HEK293 (cell line): Measurements from ENCODE around the gene SRL.
A peak's percentile ranks its signal among the peaks of the same experiment; 100 is the strongest.

Experiments used
- CTCF ChIA-PET: fragments of 350-600 bp; formaldehyde crosslinking; extraction: SDS; loops from one replicate; lab custom pipeline; 2021; ENCODE audit warnings: antibody characterized with exemption; lab: Yijun Ruan, JAX
- POLR2A ChIA-PET: fragments of 300-600 bp; formaldehyde crosslinking; extraction: SDS; loops from one replicate; lab custom pipeline; 2020; ENCODE audit warnings: antibody characterized with exemption, inconsistent platforms; lab: Yijun Ruan, JAX
- H3K27ac ChIP-seq: fragments of 200-500 bp; sonication (Bioruptor generic); 2 replicates; pipeline ENCODE4 v1.5.1; 2014; ENCODE audit warnings: low read depth, low read length, control low read depth, inconsistent platforms; ENCODE audit errors: extremely low read depth
- H3K36me3 ChIP-seq, 2 experiments: fragments of 200-500 bp in 1 of 2; sonication (Bioruptor generic) in 1 of 2; 1 replicate in 1 of 2; 2 replicates in 1 of 2; pipeline ENCODE4 v1.5.1; 2014 to 2017; ENCODE audit warnings: inconsistent platforms in 2 of 2, low read length in 2 of 2; ENCODE audit not compliant: control insufficient read depth in 2 of 2, insufficient read depth in 1 of 2
- H3K4me1 ChIP-seq: fragments of 200-500 bp; sonication (Bioruptor generic); 2 replicates; pipeline ENCODE4 v1.5.1; 2014; ENCODE audit warnings: mild to moderate bottlenecking, low read length, inconsistent platforms; ENCODE audit not compliant: control insufficient read depth, insufficient read depth
- H3K4me3 ChIP-seq: 2 replicates; pipeline ENCODE4 v1.5.1; 2011; ENCODE audit warnings: low read depth, mild to moderate bottlenecking, control low read depth, low read length, moderate library complexity
- H3K9me3 ChIP-seq: fragments of 200-500 bp; sonication (Bioruptor generic); 2 replicates; pipeline ENCODE4 v1.5.1; 2014; ENCODE audit warnings: low read depth, low read length, inconsistent platforms; ENCODE audit not compliant: control insufficient read depth, insufficient read depth
- EGR2 ChIP-seq: fragments of 450-650 bp; formaldehyde crosslinking; IDR thresholded peaks from 2 replicates; pipeline ENCODE4 v1.5.1; 2016; ENCODE audit warnings: low read depth, missing biosample characterization, missing genetic modification characterization
- GLI2 ChIP-seq: fragments of 450-650 bp; formaldehyde crosslinking; IDR thresholded peaks from 2 replicates; pipeline ENCODE4; 2017; ENCODE audit warnings: missing biosample characterization, missing genetic modification characterization, low read depth, borderline replicate concordance
- HOXA7 ChIP-seq: sonication (generic); formaldehyde crosslinking; IDR thresholded peaks from 2 replicates; pipeline ENCODE4 v1.8.1; 2022; ENCODE audit warnings: missing genetic modification reagents, borderline replicate concordance
- INSM2 ChIP-seq: fragments of 450-650 bp; formaldehyde crosslinking; IDR thresholded peaks from 2 replicates; pipeline ENCODE4 v1.5.1; 2016; ENCODE audit warnings: missing biosample characterization, missing genetic modification characterization
- MEIS1 ChIP-seq: sonication (generic); formaldehyde crosslinking; IDR thresholded peaks from 2 replicates; pipeline ENCODE4 v1.8.1; 2022; ENCODE audit warnings: missing genetic modification reagents, mild to moderate bottlenecking, borderline replicate concordance
- MZF1 ChIP-seq: fragments of 450-650 bp; formaldehyde crosslinking; IDR thresholded peaks from 2 replicates; pipeline ENCODE4 v1.5.1; 2017; ENCODE audit warnings: missing biosample characterization, missing genetic modification characterization, borderline replicate concordance
- PATZ1 ChIP-seq: fragments of 450-650 bp; formaldehyde crosslinking; IDR thresholded peaks from 2 replicates; pipeline ENCODE4 v1.5.1; 2016; ENCODE audit warnings: missing biosample characterization, missing genetic modification characterization
- REST ChIP-seq: fragments of 450-650 bp; formaldehyde crosslinking; IDR thresholded peaks from 2 replicates; pipeline ENCODE4 v1.5.1; 2016; ENCODE audit warnings: missing biosample characterization, missing genetic modification characterization
- ZBTB17 ChIP-seq: fragments of 450-650 bp; formaldehyde crosslinking; IDR thresholded peaks from 2 replicates; pipeline ENCODE4 v1.5.1; 2016; ENCODE audit warnings: missing biosample characterization, missing genetic modification characterization
- ZBTB48 ChIP-seq: fragments of 450-650 bp; formaldehyde crosslinking; IDR thresholded peaks from 2 replicates; pipeline ENCODE4 v1.5.1; 2016; ENCODE audit warnings: missing biosample characterization, missing genetic modification characterization
- ZBTB7A ChIP-seq: fragments of 450-650 bp; formaldehyde crosslinking; IDR thresholded peaks from 2 replicates; pipeline ENCODE4 v1.5.1; 2016; ENCODE audit warnings: low read depth, missing biosample characterization, missing genetic modification characterization
- ZIC2 ChIP-seq: fragments of 450-650 bp; formaldehyde crosslinking; IDR thresholded peaks from 2 replicates; pipeline ENCODE4 v1.5.1; 2016; ENCODE audit warnings: missing biosample characterization, missing genetic modification characterization
- ZNF16 ChIP-seq: fragments of 450-650 bp; formaldehyde crosslinking; IDR thresholded peaks from 2 replicates; pipeline ENCODE4 v1.5.1; 2016; ENCODE audit warnings: low read depth, missing biosample characterization, missing genetic modification characterization
- ZNF202 ChIP-seq: fragments of 450-650 bp; formaldehyde crosslinking; IDR thresholded peaks from 2 replicates; pipeline ENCODE4 v1.5.1; 2016; ENCODE audit warnings: missing biosample characterization, missing genetic modification characterization, borderline replicate concordance
- ZNF514 ChIP-seq: fragments of 450-650 bp; formaldehyde crosslinking; IDR thresholded peaks from 2 replicates; pipeline ENCODE4 v1.5.1; 2016; ENCODE audit warnings: missing biosample characterization, missing genetic modification characterization
- ZNF548 ChIP-seq: fragments of 450-650 bp; formaldehyde crosslinking; IDR thresholded peaks from 2 replicates; pipeline ENCODE4 v1.5.1; 2016; ENCODE audit warnings: missing biosample characterization, missing genetic modification characterization
- ZNF629 ChIP-seq: fragments of 450-650 bp; formaldehyde crosslinking; IDR thresholded peaks from 2 replicates; pipeline ENCODE4 v1.5.1; 2017; ENCODE audit warnings: missing biosample characterization, missing genetic modification characterization
- ZNF639 ChIP-seq: fragments of 450-650 bp; formaldehyde crosslinking; IDR thresholded peaks from 2 replicates; pipeline ENCODE4 v1.5.1; 2016; ENCODE audit warnings: missing biosample characterization, missing genetic modification characterization
- ZNF654 ChIP-seq: fragments of 450-650 bp; formaldehyde crosslinking; IDR thresholded peaks from 2 replicates; pipeline ENCODE4 v1.5.1; 2016; ENCODE audit warnings: low read depth, missing biosample characterization, missing genetic modification characterization
- ZNF664 ChIP-seq: fragments of 450-650 bp; formaldehyde crosslinking; IDR thresholded peaks from 2 replicates; pipeline ENCODE4 v1.5.1; 2016; ENCODE audit warnings: missing biosample characterization, missing genetic modification characterization
- ZNF692 ChIP-seq: fragments of 450-650 bp; formaldehyde crosslinking; IDR thresholded peaks from 2 replicates; pipeline ENCODE4 v1.5.1; 2016; ENCODE audit warnings: missing biosample characterization, missing genetic modification characterization
- ZNF837 ChIP-seq: fragments of 450-650 bp; formaldehyde crosslinking; IDR thresholded peaks from 2 replicates; pipeline ENCODE4 v1.5.1; 2016; ENCODE audit warnings: missing biosample characterization, missing genetic modification characterization
- ZNF843 ChIP-seq: fragments of 450-650 bp; formaldehyde crosslinking; IDR thresholded peaks from 2 replicates; pipeline ENCODE4 v1.5.1; 2016; ENCODE audit warnings: missing biosample characterization, missing genetic modification characterization

The SRL gene

GRCh38 chr16:4241928-4242283, at the start of gene SRL:
Gene SRL (minus strand): TSS chr16:4242080. CDS start chr16:4242067, 13 bp downstream.
- Histone ChIP-seq H3K27ac (no peak within 1 kb of the TSS), H3K4me3 (no peak within 1 kb of the TSS), H3K9me3 (no peaks in the 10 kb centered on the region), H3K36me3 (no peaks in the 10 kb centered on the region), H3K4me1 (no peaks in the 10 kb centered on the region)
- ChIA-PET CTCF (no interaction called here), POLR2A (no interaction called here)
- no peak for TF ChIP-seq ZNF654 (tag by site-specific recombination)
- TF ChIP-seq ZNF16 (tag by site-specific recombination) = no peak
- no peak for TF ChIP-seq REST (tag by site-specific recombination)
- no peak for TF ChIP-seq ZNF843 (tag by site-specific recombination)
- TF ChIP-seq MZF1 (tag by site-specific recombination) = no peak
- no peak for TF ChIP-seq ZBTB7A

GRCh38 chr16:4290236-4290830, 48.5 kb upstream of the SRL start:
- H3K9me3 ChIP-seq = no peaks in the 10 kb centered on the region
- peaks cover 4% of the 10 kb centered on the region; the same call in 1 of the 2 replicates for H3K4me1 ChIP-seq
- ChIA-PET POLR2A (interaction anchor here (0.5 to 1.1 kb wide), 6 partner anchors 17 to 278 kb away, joined by 3 to 7 read pairs (median 4); partner anchors contain the start of gene TFAP4), CTCF (interaction anchor here (0.6 to 4.0 kb wide), 9 partner anchors 9 to 113 kb away, joined by 3 to 63 read pairs (median 4); no protein-coding TSS in a partner anchor)
- no peaks in the 10 kb centered on the region for H3K36me3 ChIP-seq
- H3K27ac ChIP-seq = no peak overlapping the region
- no peak overlapping the region for H3K4me3 ChIP-seq
- TF ChIP-seq ZNF548 (tag by site-specific recombination) = no peak
- TF ChIP-seq EGR2 (tag by site-specific recombination) = no peak
- TF ChIP-seq ZNF692 (tag by site-specific recombination) = peak; percentile 83
- TF ChIP-seq ZNF837 (tag by site-specific recombination) = no peak
- peak; percentile 78 for TF ChIP-seq PATZ1 (tag by site-specific recombination)
- TF ChIP-seq ZNF664 (tag by site-specific recombination) = no peak
- TF ChIP-seq INSM2 (tag by site-specific recombination) = peak; percentile 76; the same call in 1 of the 2 replicates
- peak; percentile 77 for TF ChIP-seq ZBTB17 (tag by site-specific recombination)
- TF ChIP-seq ZNF639 (tag by site-specific recombination) = peak; percentile 77
- TF ChIP-seq ZNF514 (tag by site-specific recombination) = no peak
- TF ChIP-seq HOXA7 (CRISPR knock-in tag) = no peak
- TF ChIP-seq MEIS1 (CRISPR knock-in tag) = no peak
- TF ChIP-seq ZIC2 (tag by site-specific recombination) = peak; percentile 25; the same call in 1 of the 2 replicates
- TF ChIP-seq ZNF629 (tag by site-specific recombination) = peak; percentile 72
- no peak; the same call in 1 of the 2 replicates for TF ChIP-seq GLI2 (tag by site-specific recombination)
- TF ChIP-seq ZNF202 (tag by site-specific recombination) = no peak
- TF ChIP-seq ZBTB48 = peak; percentile 77
